Inflammatory macrophage treated with lipopolysaccharide for 4 hours (primary cell): ENCODE results near the gene FGR.

Experiments used
- DNase-seq: peaks from one replicate; pipeline ENCODE4 v3.0.0-alpha.2; 2020

FGR gene

DNA sequence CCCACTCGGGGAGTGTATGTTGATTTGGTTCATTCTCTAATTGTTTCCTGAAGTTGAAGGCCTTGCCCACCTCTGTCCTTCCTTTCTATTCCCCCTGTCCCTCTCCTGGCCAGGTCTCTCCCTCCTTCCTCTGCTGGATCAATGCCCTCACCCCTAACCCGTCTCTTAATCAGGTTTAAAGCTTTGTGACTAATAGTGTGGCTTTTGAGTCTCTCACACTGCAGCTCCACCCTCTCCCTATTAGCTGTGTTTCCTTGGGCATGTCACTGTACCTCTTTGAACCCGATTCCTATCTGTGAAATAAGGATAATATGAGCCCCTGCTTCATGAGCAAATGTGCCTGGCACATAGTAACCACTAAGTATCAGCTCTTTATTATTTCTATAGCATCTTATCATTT lies 51.5 kb downstream of the FGR start:
- DNase-seq = no peak

DNA sequence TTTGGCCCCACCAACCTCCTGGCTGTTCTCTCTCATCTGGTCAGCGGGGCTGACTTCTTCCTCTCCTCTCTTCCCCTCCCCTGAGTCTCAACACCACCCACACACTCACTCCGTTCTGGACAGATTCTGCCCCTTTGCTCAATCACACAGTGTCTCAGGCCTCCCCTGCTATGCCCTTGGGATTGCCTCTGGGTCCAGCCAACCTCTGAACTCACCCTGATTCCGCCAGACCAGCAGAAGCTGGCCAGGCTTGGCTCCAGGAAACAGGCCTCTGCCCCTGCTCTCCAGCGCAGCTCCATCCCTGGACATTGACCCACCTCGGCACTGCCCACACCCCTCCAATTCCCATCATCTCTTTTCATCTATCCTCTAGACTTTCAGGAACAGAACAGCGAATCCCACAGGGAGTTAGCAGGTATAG lies 53.2 kb downstream of the FGR start:
- DNase-seq = peak; percentile 30

DNA sequence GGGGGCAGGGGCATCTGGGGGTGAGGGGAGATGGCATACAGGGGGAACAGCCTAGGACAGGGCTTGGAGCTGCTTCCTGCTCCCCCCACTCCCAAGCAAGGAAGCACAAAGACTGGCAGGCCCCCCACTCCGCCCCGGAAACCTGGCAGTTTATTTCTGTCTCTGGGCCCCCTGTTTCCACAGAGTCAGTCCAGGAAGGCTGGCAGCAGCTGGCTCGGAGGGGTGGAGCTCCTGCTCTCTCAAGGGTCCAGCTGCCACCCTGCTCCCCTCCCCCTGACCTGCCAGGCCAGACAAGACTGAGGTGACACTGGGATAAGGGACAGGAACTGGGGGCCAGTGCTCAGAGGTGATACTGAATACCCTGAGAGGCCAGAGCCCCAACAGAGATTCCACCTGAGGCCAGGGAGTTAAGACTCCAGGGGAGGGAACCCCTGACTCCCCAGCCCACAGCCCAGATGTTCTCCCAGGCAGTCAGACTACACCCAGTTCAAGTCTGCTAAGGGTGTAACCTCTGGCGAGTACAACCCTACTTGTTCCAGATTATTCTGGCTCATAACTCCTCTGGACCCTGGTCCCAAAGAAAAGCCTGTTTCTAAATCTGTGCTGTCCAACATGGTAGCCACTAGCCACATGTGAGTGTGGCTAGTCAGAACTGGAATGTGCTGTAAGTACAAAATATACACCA lies 57.3 kb downstream of the FGR start:
- no peak for DNase-seq

DNA sequence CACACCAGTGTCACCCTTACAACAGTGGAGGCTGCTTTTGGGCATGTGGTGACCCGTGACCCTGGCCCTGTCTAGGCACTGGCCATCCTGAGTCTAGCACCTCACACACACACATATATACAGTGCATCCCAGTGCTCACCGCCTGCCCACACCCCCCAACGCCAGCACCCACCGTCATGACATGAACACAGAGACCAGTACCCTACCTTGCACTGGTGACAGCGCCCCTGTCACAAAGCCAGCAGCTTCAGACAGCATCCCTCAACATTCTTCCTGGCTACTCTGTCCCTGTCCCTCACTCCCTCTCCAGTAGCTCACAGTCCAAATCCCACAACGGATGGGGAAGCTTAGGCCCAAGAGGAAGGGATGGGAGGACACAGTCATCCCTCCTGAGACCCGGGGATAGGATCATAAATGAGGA lies 58.2 kb downstream of the FGR start:
- DNase-seq = no peak

DNA sequence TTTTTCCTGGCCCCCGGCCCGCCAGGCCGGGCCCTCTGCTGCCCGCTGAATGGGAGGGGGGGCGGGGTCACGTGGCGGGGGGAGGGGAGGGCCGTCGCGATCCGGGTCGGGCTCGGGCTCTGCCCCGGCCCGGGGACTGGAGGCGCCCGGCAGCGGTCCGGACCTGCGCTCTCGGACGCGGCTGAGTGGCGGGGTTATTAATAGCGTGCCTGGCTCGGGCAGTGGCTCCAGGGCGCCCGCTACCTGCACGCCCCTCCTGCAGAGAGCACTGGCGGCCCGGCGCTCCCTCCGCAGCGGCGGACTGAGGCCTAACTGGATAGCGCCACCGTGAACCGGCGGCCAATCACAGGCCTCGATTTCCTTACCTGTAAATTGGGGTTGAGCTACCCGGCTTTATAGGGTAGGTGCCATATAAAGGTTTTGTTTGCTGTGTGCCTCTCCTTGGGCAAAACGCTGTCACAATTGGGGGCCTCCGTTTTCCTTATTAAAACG lies 59.1 kb downstream of the FGR start:
- DNase-seq = no peak

DNA sequence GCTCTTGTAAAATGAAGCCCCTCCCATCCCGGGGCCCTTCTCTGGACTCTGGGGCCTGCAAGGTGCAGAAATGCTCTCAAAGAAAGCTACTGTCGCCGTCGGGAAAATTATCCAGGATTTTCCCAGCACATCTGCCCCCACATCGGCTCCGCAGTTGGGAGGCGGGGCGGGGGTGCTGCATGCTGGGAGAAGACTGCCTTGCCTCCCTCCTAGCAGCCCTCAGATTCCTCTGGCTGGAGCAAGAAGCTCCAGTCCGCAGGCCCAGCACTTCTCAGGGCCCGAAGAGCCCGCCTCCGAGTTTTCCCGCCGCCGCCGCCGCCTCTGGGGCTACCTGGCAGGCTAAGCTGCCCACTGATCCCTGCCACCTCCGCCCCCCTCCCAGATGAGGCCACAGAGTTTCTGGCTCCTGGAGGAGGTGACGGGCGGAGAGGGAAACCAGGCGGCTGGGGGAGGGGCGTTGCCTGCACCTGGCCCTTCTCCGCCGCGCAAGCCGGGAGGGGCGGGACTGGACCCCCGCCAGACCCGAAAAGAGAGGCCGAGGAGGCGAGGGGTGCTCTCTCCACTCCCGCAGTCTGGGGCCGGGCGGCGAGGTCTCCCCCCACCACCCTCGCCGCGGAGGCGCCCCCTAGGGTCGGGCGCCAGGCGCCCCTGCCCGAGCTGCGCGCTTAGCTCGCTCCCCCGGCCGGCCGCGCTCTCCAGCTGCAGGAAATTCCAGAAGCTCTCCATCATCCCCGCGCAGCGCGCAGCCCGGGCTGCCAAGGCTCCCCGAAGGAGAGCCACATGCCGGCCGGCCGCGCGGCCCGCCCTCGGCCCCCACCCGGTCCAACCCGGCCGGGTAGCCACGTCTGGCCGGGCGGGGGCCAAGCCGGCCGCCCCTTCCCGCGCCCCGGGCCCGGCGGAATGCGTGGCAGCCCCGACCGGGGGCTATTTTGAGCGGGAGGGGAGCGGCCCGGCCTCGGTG lies 59.8 kb downstream of the FGR start:
- no peak for DNase-seq

DNA sequence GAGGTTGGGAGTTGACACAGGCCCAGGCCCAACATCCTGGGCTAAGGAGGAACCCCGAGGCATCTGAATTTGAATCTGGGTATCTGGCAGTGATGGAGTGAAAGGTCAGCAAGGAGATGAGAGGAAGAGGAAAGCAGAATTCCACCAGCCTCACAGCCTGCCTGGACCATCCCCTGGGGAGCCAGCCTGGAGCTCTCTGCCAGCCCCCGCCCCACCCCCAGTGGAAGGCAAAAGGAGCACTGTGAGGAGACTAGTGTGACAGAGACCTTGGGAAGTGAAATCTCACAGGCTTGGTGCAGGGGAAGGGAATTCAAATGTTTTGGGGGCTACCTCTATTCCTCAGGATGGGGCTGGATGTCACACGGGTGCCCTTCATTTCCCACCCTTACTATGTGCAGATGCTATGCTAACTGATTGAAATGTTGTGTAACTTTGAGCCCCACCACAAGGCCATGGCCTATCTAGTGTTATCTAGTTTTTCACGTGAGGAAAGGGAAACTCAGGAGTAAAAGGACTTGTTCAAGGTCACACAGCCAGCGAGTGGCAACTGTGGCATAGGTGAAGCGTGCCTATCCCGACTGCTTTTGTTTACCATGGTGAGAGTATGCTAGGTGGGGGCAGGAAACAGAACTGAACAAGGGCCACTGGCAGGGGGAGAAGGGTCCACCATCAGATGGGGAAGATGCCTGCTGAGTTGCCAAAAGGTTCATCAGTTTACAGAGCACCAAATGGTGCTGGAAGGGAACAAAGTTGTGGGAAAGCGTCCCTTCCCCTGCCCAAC lies 60.8 kb downstream of the FGR start:
- no peak for DNase-seq

DNA sequence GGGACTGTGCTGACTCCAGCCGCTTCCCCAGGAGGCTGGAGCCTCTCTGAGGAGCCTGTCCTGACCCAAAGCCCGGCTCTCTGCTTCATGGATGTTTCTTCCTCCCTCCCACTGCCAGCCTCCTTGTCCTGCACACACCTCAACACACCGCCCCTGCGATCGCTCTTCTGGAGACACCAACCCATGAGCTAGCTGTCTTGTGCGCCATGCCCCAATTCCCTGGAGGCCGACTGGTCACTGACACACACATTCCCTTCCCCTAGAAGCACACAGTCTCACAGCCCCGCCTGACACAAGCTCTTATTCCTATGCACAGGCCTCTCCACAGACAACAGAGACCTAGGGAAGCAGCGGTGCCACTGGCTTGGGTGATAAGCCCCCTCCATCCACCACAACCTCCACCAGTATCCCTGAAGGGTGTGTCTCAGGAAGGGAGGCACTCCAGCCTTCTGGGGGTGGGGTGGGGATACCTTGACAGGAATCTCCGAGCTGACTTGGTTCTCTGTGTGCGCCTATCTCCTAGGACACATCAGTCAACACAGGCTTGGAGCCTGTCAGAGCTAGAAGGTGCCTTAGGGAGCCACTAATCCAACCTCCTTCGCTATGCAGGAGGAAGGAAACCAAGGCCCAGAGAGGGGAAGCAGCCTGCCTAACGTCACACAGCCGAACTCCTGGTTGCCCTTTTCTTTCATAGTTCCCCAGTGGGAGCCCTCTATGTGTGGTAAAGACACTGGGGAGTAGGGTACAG lies 62.1 kb downstream of the FGR start:
- no peak for DNase-seq

DNA sequence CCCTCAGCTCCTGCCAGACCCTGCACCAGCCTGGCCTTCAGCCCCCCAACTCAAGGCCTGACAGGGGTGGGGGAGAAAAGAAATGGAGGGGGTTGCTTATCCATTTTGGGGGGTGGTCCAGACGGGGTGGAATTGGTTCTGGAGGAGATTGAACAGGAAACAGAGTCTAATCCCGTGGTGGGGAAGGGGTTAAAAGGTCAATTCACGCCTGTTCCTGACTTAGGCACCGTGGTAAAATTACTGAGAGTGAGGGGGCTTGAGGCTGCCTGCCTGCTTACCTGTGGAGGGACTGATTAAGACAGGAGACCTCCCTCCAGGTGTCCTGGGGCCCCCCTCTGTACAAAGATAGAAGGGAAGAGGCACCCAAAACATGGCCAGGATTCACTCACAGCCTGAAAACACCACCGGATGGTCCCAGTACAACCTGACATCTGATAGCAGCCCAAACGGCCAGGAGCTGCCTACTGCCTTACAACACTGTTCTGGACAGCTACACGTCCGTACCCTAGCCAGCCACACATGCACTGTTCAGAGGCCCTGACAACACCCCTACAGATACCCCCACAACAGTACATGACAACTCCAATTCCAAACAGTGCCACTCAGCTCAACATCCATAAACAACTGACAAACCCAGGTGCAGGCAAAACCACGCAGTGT lies 62.8 kb downstream of the FGR start:
- no peak for DNase-seq

DNA sequence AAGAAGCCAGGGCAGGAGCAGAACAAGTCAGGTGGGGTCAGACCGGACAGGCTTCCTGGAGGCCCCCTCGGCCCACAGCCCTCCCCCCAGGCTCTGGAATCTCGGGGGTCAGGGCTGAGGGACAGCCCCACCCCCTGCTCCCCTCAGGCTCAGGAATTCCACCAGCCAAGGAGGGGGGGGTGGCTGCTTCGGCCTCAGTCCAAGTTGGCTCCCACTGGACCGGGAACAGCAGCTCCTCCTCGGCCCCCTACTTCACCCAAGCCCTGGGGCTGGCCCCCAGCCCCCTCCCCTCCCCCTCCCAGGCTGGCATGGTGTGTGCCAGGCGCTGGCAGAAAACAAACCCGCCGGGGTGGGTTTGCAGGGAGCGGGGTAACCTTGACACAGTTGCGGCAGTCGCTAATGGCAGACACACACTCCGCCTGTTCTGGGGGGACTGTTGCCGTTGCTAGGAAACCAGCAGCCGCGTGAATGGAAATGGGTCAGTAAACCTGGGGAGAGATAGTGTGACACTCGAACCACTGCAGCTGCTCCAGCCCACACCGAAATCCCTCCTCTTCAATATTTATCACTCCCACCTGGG lies 63.5 kb downstream of the FGR start:
- no peak for DNase-seq

DNA sequence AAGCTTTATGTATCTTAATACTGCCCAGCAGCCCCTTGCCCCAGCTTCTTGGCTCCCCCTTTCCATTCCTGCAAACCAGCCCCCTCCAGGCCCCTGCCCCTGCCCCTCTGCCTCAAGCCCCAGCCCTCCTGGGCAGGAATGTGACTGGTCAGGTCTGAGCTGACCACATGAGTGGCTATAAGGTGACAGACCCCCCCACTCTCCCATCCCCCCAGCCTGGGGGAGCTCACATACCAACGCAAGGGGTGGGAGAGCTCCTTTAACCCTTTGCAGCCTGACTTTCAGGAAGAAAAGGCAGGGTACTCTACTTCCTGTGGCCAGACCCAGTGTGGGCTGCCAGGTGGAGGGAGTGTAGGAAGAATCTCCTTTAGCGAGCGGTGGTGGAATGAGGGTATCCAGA lies 64.2 kb downstream of the FGR start:
- no peak for DNase-seq

DNA sequence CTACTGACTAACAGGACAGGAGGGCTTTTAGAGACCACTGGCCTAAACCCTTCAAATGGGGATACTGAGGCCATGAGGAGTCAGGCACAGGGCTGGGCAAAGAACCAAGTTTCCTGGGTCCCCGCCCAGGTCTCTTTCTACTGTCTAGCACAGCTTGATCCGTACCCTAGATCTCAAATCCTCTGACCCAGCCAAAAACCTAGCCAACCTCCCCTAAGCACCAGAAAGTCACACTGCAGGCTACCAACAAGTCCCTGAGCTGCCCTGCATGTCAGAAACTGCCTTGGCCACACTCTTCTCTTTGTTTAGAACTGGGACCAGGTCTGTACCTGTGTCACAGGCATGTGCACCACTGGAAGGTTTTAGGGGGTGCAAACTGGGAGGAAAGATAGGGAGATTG lies 64.6 kb downstream of the FGR start:
- no peak for DNase-seq

DNA sequence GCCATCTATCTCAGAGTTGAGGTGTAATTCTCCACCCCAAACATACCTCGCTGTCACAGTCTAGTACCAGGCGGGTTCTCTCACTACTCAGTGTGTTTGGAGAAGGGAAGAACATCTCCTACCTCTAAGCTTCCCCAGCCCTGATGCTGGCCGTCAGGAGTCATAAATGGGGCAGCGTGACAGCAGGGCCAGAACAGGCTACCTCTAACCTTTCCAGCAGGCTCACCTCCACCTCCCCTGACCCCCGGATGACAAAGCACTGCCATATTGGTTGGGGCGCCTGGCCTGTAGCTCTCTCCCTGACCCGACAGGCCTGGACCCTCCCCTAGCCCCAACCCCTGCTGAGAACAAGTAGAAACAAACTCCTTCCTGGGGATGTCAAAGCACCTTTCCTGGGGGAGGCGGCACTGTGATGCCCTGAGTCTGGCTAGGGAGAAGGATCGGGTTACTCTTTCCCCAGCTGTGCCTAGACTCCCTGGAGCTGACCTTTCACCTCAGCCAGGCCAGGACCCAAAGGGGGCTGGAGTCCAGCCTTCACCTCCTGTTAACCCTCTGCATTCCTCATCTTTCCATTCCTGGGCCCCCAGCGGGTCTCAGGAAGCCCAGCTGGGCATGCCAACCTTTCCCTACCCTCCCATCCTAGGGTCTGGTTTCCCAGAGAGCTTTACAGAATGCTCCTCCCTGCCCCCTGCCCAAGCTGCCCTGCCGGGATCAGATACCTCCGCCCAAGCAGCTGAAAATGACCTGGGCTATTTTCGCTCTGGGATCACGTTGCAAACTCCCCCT lies 65.3 kb downstream of the FGR start:
- DNase-seq = no peak

DNA sequence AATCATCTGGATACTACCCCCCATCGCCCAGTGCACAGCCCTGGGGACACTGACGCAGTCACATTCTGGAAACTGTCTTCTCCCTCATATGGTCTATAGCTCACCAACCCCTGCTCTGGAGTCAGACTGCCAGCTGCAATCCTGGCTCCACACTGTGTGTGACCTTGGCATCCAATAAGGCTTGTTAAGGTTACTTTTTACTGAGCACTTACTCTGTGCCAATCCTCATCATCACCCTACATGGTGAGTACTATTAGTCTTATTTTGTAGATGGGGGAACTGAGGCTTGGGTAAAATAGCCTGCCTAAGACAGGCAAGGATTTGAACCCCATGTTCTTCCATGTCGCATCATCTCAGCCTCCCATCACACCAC lies 65.9 kb downstream of the FGR start:
- no peak for DNase-seq

DNA sequence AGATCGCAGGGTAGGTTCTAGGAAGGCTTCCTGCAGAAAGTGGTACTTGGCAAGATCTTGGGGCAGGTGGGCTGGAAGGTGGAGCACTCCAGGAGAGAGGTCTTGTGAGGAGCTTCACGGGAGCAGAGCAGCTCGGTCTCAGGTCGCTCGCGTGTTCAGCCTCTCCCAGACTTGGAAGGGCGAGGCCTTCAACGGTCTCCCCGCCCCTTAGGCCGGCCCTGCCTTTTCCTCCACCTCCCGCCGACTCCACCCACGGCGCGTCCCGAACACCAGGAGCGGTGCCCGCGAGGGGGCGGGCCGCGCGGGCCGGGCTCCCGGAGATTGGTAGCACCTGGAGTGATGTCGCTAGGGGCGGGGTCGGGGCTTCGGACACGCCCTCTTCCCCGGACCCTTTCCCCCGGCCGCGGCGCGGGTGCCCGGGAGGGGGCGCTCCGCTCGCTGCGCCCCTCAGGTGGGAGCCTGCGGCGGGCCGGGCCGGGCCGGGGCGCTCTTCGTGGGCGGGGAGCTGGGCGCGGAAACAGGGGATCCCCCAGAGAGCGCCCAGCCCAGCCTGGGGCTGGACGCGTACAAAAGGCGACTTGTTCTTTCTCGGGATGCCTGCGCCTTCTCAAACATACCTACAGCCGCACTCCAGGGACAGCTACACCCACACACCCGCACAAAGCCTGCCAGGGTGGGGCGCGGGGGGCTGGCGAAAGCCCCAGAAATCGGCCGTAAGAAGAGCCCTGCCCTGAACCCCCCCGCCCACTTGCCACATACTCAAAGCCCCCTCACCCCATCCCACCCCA lies 66.5 kb downstream of the FGR start:
- peak; percentile 90 for DNase-seq

DNA sequence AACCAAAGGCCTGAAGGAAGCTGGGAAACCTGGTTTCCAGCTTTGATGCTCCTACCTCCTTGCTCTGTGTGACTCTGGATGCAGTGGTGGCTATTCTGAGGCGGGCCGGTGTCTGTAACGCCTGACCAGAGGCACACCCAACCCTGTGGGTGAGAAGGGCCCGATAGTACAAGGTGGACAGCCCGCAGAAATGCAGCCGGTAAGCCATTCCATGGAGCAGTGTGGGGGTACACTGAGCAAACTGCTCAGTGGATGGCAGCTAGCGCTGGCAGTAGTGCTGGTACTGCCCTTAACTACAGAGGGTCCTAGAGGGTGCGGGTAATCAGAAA lies 67.0 kb downstream of the FGR start:
- DNase-seq = no peak

DNA sequence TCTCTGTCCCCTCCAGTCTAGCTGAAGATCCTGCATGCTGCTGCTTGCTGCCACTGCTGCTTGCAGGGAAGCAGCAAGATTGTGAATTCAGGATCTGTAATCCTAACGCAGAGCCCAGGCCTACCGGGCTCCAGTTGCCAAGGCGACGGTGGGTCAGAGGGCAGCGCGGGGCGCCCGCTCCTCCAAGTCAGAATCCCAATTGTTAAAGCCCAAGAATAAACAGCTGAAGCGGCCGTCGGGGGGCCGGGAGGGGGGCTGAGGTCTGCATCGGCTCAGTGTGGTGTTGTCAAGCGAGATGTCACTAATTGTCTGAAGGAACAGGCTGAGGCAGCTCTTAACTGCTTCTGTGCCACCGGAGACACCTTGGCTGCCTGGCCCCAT lies 67.8 kb downstream of the FGR start:
- no peak for DNase-seq

DNA sequence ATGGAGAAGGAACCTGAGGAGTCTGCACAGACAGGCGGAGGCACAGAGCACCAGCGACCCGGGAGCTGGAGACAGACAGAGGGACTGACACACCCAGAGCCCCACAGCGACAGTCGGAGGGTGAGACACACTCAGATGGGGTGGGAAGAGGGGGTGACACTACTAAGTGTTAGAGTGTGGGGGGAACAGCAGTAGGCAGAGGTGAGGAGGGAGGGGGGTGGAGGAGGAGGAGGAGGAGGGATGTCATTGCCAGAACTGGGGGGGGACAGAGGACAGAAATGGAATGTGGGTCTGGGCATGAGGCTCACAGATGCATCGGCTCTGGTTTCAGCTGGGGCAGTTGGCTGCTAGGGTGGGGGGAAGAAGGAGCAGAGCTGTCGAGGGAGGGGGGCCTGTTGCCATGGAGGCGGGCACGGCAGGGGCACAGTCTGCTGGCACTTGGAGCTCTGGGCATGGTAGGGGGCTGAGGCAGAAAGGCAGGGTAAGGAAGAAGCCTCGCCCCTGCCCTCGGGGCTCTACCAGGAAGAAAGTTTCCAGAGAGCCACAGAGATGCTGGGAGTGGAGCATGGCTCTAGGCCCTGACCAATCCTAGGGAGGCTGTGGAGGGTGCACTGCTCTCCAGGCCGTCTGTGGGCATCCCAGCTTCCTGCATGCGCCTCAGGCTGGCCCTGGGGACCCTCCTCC lies 68.4 kb downstream of the FGR start:
- no peak for DNase-seq
